Skeletal muscle cell (primary cell): ENCODE data around the gene MLKL.
A peak's percentile ranks its signal among the peaks of the same experiment; 100 is the strongest.

Source experiments
- DNase-seq: peaks from one replicate; pipeline ENCODE4 v3.0.0-alpha.2; 2010; ENCODE audit warnings: low read depth
- H3K4me3 ChIP-seq: 2 replicates; pipeline ENCODE4 v1.5.1; 2011; ENCODE audit warnings: low read depth, mild to moderate bottlenecking, control low read depth, low read length, moderate library complexity

Gene MLKL

GRCh38 chr16:74700438-74701225 is at the start of gene MLKL:
Gene MLKL, minus strand, starts transcription at chr16:74700862. Its CDS starts 5,105 bp downstream, at chr16:74695757.
- peak within 1 kb of the TSS; percentile 87 for H3K4me3 ChIP-seq
- no peak for DNase-seq

- DNase-seq = no peak
- H3K4me3 ChIP-seq = no peak overlapping the region
Observed at GRCh38 chr16:74749291-74750055, 48.8 kb upstream of the MLKL start.

GRCh38 chr16:74748616-74749026 is 48.0 kb upstream of the MLKL start:
- no peak for DNase-seq
- no peak overlapping the region for H3K4me3 ChIP-seq

- H3K4me3 ChIP-seq = no peak overlapping the region
- no peak for DNase-seq
Observed at GRCh38 chr16:74747716-74748615, 47.3 kb upstream of the MLKL start.

- H3K4me3 ChIP-seq = no peak overlapping the region
- DNase-seq = no peak
Observed at GRCh38 chr16:74745926-74746325, 45.3 kb upstream of the MLKL start.

- DNase-seq = no peak
Observed at GRCh38 chr16:74745109-74745615, 44.5 kb upstream of the MLKL start.

GRCh38 chr16:74744566-74744965 is 43.9 kb upstream of the MLKL start:
- no peak overlapping the region for H3K4me3 ChIP-seq

More at GRCh38 chr16:74745109-74745615, 44.5 kb upstream of the MLKL start:
- no peak overlapping the region for H3K4me3 ChIP-seq

GRCh38 chr16:74743668-74744299 is 43.1 kb upstream of the MLKL start:
- DNase-seq = peak; percentile 41
- no peak overlapping the region for H3K4me3 ChIP-seq

More at GRCh38 chr16:74744566-74744965, 43.9 kb upstream of the MLKL start:
- no peak for DNase-seq

- no peak overlapping the region for H3K4me3 ChIP-seq
- DNase-seq = no peak
Observed at GRCh38 chr16:74743045-74743667, 42.5 kb upstream of the MLKL start.

GRCh38 chr16:74742051-74742481 is 41.4 kb upstream of the MLKL start:
- no peak overlapping the region for H3K4me3 ChIP-seq
- peak; percentile 60 for DNase-seq

GRCh38 chr16:74740795-74741304 is 40.2 kb upstream of the MLKL start:
- no peak for DNase-seq
- no peak overlapping the region for H3K4me3 ChIP-seq

GRCh38 chr16:74739275-74739674 is 38.6 kb upstream of the MLKL start:
- DNase-seq = no peak
- H3K4me3 ChIP-seq = no peak overlapping the region

- no peak overlapping the region for H3K4me3 ChIP-seq
- no peak for DNase-seq
Observed at GRCh38 chr16:74738816-74739215, 38.2 kb upstream of the MLKL start.

GRCh38 chr16:74738113-74738541 is 37.5 kb upstream of the MLKL start:
- no peak overlapping the region for H3K4me3 ChIP-seq
- no peak for DNase-seq

GRCh38 chr16:74737521-74737920 is 36.9 kb upstream of the MLKL start:
- DNase-seq = no peak

GRCh38 chr16:74736531-74737157 is 36.0 kb upstream of the MLKL start:
- DNase-seq = no peak
- H3K4me3 ChIP-seq = no peak overlapping the region

More at GRCh38 chr16:74737521-74737920, 36.9 kb upstream of the MLKL start:
- H3K4me3 ChIP-seq = no peak overlapping the region

GRCh38 chr16:74735554-74735953 is 34.9 kb upstream of the MLKL start:
- DNase-seq = no peak
- no peak overlapping the region for H3K4me3 ChIP-seq

GRCh38 chr16:74735162-74735452 is 34.4 kb upstream of the MLKL start:
- no peak for DNase-seq
- no peak overlapping the region for H3K4me3 ChIP-seq
